Fibroblast of gingiva (primary cell): ENCODE results near the gene PTGFR.

Experiments
- DNase-seq: peaks from one replicate; pipeline ENCODE4 v3.0.0-alpha.2; 2011; ENCODE audit warnings: low read depth

PTGFR gene, protein sequence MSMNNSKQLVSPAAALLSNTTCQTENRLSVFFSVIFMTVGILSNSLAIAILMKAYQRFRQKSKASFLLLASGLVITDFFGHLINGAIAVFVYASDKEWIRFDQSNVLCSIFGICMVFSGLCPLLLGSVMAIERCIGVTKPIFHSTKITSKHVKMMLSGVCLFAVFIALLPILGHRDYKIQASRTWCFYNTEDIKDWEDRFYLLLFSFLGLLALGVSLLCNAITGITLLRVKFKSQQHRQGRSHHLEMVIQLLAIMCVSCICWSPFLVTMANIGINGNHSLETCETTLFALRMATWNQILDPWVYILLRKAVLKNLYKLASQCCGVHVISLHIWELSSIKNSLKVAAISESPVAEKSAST

DNA sequence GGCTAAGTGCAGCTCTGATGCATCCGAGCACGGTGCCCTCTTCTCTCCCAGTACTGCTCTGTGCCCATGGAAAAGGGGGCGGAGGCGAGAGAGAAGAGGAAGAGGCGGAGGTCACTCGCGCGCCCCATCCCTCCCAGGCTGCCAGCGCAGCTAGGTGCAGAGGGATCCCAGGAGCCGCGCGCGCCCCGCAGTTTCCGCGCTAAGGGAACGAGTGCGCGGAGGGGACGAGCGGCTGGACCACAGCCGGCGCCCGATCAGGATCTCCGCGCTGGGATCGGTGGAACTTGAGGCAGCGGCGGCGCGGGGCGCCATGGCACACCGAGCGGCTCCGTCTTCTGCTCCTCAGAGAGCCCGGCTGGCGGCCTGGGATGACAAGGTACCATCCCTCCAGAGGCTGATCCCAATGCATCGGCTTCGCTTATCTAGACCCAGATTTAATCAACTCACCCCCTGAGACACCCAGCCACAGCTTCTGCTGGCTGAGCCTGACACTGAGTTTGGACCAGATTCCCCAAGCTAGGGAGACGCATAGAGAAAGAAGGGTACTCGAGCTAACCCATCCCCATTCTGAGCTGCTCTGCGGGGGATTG is at the start of gene PTGFR:
PTGFR (plus strand) TSS at position 114 of the 590 bp plus-strand sequence. CDS start 1,770 bp downstream, outside the sequence.
- peak; percentile 73 for DNase-seq

- DNase-seq = peak; percentile 15
Measured at GRCh38 chr1:78441921-78442320, 48.9 kb upstream of the PTGFR start.

DNA sequence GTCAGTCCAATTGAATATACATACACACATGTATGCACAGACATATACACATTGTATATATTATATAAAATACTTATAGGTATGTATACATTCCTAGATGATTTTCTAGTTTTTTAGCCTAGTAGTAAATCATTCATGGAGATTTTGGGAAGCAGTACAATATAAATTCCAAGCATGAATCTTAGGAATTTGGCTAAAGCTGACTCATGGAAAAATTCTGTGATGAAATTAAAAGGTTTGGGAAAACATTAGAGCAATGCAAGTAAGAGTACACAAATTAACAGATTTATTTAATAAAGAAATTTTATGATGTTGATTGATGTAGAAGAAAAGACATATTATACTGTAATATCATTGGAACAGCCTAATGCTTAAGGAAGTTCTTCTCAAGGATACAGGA is 43.7 kb upstream of the PTGFR start:
- DNase-seq = peak; percentile 33

GRCh38 chr1:78464449-78464891 is 26.3 kb upstream of the PTGFR start:
- DNase-seq = no peak

GRCh38 chr1:78465143-78465542 is 25.6 kb upstream of the PTGFR start:
- no peak for DNase-seq

DNA sequence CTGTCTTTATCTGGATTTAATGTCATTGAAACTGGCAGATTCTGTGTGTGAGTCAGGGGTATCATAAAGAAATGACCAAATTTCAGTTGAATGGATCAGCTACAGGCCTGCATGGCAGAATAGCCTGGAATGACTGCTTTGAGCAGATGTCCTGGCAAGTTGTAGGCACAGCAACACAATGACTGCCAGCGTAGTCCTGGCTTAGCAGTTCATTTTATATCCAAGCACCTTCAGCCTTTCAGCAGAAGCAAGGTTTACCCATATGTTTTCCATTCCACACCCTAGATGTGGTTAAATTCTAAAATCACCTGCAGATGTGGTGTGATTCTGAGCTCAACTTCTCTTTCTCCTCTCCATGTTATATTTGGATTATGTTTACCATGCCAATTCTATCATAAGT is 22.3 kb upstream of the PTGFR start:
- no peak for DNase-seq

GRCh38 chr1:78469576-78469975 is 21.2 kb upstream of the PTGFR start:
- peak; percentile 74 for DNase-seq

DNA sequence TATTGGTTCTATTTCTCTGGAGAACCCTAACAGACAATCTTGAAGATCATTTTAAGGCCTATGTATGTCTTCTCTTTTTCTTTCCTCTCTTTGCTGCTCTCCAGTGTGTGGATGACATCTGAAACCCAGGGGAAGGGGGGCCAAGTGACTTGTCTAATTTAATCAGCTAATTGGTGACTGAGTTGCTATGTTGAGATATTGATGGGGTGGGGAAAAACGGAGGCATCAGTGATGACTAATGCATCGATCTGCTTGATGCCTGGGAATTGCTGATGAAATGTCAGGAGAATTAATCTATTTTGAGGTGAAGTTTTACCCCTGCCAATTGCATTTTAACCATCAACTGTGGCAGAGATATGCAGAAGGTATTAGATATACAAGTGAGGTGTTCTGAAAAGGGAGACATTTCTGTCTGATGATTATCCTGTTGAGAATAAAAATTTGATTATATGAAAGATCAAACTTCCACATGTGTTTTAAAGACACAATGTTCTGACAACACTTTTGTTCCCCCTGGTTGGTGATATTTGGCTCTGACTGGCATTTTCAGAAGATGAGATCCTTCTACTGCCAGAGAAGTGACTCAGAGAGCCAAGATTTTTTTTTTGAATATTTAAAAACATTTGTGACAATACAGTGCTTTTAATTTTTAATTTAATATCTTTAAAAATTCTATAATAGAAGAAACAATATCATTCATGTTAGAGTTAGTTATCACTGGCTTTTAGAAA is 18.7 kb upstream of the PTGFR start:
- DNase-seq = peak; percentile 72

DNA sequence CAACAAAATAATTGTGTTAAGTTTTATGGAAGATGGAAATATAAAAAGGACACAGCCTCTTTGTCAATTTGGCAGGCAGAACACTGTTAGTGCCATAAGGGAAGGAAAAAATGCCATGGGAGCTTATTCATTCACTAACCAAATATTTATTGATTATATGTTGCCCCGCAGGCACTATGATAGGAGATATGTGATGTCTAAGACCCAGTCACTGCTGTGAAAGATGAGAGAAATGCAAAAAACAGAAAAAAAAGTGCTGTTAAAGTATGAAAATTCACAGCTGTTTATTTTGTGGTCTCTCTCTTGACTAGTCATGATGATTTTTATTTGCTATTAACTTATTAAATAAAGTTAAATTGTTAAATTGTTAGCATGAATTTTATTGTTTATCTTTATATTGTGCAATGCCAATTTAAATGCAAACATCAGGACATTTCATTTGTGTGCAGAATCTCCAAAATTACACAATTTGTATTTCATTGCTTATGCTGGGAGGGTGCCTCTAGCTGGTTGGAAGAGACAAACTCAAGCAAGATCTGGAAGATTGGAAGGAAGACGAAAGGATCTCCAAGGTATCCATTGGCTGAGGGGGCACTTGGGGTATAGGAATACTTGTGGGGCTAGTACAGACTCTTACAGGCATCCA is 17.8 kb upstream of the PTGFR start:
- peak; percentile 86 for DNase-seq

DNA sequence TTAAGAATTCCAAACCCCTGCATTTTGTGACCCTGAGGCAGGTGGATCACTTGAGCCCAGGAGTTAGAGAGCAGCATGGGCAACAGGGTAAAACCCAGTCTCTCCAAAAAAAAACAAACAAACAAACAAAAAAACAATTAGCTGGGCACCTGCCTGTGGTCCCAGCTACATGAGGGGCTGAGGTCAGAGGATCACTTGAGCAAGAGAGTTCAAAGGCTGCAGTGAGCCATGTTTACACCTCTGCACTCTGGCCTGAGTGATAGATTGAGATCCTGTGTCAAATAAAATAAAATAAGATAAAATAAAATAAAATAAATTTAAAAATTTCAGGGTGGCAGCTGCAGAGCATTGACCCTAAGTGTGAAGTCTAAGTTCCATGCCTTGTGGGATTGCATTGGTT is 16.7 kb upstream of the PTGFR start:
- no peak for DNase-seq

DNA sequence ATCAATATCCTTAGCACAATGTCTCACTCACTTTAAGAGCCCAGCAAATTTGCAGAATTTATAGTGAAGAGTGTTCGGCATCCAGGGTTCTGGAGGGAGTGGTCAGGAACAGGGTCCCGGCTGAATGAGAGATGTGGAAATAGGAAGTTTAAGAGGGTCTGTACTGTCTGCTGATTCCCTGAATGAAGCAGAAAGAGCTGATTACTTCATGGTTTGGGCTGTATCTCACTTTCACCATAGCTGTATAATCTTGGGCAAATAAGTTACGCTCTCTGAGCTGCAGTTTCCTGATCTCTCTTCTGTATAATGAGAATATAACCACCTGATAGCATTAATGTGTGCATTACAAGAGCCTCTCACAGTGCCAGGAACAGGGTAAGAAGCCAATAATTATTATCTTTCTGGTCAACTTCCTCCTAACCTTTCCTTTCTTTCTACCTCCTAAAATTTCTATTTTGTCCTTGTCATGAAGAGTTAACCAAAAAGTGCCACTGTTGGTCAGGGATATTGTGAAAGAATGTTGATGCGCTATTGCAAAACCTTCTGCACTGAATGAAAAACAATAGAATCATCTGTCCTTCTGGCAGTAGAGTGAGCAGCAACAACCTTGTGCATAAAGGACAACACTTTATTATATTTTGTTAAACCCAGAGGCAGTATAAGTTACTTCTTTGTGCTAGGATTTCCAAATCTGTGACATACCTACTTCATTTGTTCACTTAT is 14.7 kb upstream of the PTGFR start:
- DNase-seq = peak; percentile 77

GRCh38 chr1:78483903-78484302 is 6.9 kb upstream of the PTGFR start:
- no peak for DNase-seq

DNA sequence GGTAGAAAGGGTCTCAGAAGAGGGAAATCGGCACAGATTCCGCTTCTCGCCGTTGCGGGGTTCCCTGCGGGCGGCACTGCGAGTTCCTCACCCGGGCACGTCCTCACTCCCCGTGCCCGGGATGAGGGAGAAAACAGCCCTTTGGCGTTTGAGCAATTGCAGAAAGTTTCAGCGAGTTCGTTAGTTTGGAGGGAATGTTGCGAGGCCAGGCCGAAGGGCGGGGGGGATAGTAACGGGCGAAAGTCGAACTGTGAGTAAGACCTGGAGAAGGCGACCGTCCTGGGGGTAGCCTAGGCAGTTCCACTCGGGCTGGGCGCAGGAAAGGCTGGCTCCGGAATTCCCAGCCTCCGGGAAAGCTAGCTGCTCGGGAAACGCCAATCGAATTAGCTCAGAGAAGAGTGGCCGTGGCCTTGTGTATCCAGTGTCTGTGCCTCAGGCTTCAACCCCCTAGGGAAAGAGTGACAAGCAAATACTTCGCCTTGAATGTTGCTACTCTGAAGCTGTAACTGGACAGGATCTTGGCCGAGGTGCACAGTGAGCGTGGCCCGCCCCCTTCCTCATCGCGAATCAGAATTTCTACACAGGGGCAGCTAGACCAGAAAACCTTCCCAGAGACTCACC is 787 bp downstream of the PTGFR start:
- DNase-seq = peak; percentile 85

- peak; percentile 88 for DNase-seq
Measured at GRCh38 chr1:78492386-78492950, 1.7 kb downstream of the PTGFR start.

DNA sequence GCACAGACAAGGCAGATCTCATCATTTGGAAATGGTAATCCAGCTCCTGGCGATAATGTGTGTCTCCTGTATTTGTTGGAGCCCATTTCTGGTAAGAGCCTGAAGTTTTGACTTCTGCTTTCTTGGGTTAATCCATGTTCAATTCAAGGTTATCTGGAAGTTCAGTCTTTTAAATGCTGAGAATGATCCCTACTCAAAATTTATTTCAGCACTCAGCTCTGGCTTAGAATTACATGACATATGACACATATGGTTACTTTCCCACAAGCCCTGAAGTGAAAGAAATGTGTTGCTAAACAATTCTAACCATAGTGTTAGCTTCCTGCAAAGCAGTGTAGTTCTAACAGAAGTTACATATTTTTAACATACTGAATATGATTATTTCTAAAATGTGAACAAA is 2.7 kb downstream of the PTGFR start:
- peak; percentile 41 for DNase-seq

DNA sequence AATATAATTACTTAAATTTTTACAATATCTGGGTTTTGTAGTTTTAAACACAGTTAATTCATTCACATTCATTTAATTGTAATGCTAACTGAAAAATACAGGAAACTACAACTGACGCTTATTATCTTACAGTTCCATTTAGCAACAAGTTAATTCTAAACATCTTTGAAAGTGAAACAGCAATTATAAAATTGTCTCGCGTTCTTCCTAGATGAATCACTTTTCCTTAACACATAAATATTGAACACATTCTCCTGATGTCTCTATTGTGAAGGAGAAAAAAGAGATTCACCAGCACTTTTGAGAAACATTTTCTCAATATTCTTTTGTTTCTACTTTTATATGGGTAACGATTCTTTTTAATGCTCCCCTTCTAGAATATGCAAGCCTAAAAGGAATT is 6.4 kb downstream of the PTGFR start:
- peak; percentile 43 for DNase-seq

GRCh38 chr1:78500529-78500928 is 9.8 kb downstream of the PTGFR start:
- no peak for DNase-seq

DNA sequence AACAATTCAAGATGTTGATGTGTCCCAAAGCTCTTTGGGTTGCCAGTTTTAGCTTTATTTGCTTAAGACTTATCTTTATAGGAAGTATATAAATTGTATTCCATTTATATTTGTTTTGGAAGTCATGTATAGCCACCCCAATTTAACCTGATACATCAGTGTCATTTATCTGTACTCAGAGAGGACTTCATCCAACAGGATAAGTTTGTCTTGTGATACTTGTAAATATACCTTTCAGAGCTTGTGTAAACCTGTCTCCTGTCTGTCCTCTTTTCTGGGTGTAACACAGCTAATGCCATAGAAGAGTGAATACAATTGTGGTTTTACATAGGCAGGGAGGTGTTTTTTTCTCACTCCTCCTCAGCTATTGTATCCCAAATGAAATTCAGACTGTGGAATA is 10.4 kb downstream of the PTGFR start:
- no peak for DNase-seq

- no peak for DNase-seq
Measured at GRCh38 chr1:78511334-78511733, 20.6 kb downstream of the PTGFR start.

GRCh38 chr1:78516716-78517115 is 25.9 kb downstream of the PTGFR start:
- peak; percentile 71 for DNase-seq

- peak; percentile 70 for DNase-seq
Measured at GRCh38 chr1:78519446-78519845, 28.7 kb downstream of the PTGFR start.
